ENCODE results near the gene PPID. TPM values are rescaled to one million over a fixed set of nuclear protein-coding genes. Genes with fewer than 3 reads are reported as not detected.
A peak's percentile ranks its signal among the peaks of the same experiment; 100 is the strongest.

The PPID gene
- 63.4 and 73.3 TPM in 2 replicates for total RNA-seq (2016; rRNA removed; fragmentation: Illumina TruSeq; extraction: Trizol)
- 10.1 and 10.4 TPM in 2 replicates for total RNA-seq (2016; cell fraction: cytosol; rRNA removed; fragmentation: Illumina TruSeq; extraction: Trizol; ENCODE audit: low read depth)
- 59.6 and 76.4 TPM in 2 replicates for total RNA-seq (2016; cell fraction: insoluble cytoplasmic fraction; rRNA removed; fragmentation: Illumina TruSeq; extraction: Trizol)
- 22.4 and 23.0 TPM in 2 replicates for total RNA-seq (2016; cell fraction: membrane; rRNA removed; fragmentation: Illumina TruSeq; extraction: Trizol)
- total RNA-seq (2016; cell fraction: nucleus; rRNA removed; fragmentation: Illumina TruSeq; extraction: Trizol), result 24.7 and 25.4 TPM in 2 replicates
- polyA plus RNA-seq (2011; rRNA removed), result 14.1 and 15.4 TPM in 2 replicates
- polyA plus RNA-seq (2011; cell fraction: cytosol; rRNA removed), result 10.2 and 11.5 TPM in 2 replicates
- polyA plus RNA-seq (2011; cell fraction: nucleus; rRNA removed), result 10.6 and 15.9 TPM in 2 replicates
- 34.3 and 39.6 TPM in 2 replicates for polyA plus RNA-seq (2012)
- 8.0 TPM in 2 replicates for polyA plus RNA-seq (2016; cell fraction: cytosol; fragmentation: Illumina TruSeq; extraction: Trizol; ENCODE audit: low read depth)
- 92.0 and 102 TPM in 2 replicates for polyA plus RNA-seq (2016; cell fraction: insoluble cytoplasmic fraction; fragmentation: Illumina TruSeq; extraction: Trizol; ENCODE audit: low read depth)
- polyA plus RNA-seq (2016; cell fraction: membrane; fragmentation: Illumina TruSeq; extraction: Trizol; ENCODE audit: low read depth), result 15.5 and 16.2 TPM in 2 replicates
- polyA plus RNA-seq (2016; cell fraction: nucleus; fragmentation: Illumina TruSeq; extraction: Trizol; ENCODE audit: insufficient read depth, low read depth), result 55.4 and 64.1 TPM in 2 replicates
- 1.6 and 2.3 TPM in 2 replicates for polyA minus RNA-seq (2011; rRNA and poly(A)+ RNA removed; ENCODE audit: low replicate concordance)
- 6.8 and 9.3 TPM in 2 replicates for polyA minus RNA-seq (2011; cell fraction: cytosol; rRNA and poly(A)+ RNA removed)
- polyA minus RNA-seq (2011; cell fraction: nucleus; rRNA and poly(A)+ RNA removed), result 11.7 and 14.8 TPM in 2 replicates
- percentile 89 among the genes with signal in this experiment for Bru-seq, nascent RNA
- percentile 86 among the genes with signal in this experiment for BruChase-seq, experiment 1, labeled RNA remaining after a 6-hour chase
- percentile 87 among the genes with signal in this experiment for BruChase-seq, experiment 2, labeled RNA remaining after a 2-hour chase
- long read RNA-seq, experiment 1, transcript PPID-201 (10 exons, 1,823 nt), result major isoform, 52 of 71 reads
- long read RNA-seq, experiment 1, partial matches to known transcripts, result 16 of 71 reads
- long read RNA-seq, experiment 1, other reads (novel, unspliced or antisense), result 3 of 71 reads
- long read RNA-seq, experiment 2, transcript PPID-201 (10 exons, 1,823 nt), result major isoform, 34 of 75 reads
- long read RNA-seq, experiment 2, partial matches to known transcripts, result 17 of 75 reads
- long read RNA-seq, experiment 2, other reads (novel, unspliced or antisense), result 24 of 75 reads

DNA sequence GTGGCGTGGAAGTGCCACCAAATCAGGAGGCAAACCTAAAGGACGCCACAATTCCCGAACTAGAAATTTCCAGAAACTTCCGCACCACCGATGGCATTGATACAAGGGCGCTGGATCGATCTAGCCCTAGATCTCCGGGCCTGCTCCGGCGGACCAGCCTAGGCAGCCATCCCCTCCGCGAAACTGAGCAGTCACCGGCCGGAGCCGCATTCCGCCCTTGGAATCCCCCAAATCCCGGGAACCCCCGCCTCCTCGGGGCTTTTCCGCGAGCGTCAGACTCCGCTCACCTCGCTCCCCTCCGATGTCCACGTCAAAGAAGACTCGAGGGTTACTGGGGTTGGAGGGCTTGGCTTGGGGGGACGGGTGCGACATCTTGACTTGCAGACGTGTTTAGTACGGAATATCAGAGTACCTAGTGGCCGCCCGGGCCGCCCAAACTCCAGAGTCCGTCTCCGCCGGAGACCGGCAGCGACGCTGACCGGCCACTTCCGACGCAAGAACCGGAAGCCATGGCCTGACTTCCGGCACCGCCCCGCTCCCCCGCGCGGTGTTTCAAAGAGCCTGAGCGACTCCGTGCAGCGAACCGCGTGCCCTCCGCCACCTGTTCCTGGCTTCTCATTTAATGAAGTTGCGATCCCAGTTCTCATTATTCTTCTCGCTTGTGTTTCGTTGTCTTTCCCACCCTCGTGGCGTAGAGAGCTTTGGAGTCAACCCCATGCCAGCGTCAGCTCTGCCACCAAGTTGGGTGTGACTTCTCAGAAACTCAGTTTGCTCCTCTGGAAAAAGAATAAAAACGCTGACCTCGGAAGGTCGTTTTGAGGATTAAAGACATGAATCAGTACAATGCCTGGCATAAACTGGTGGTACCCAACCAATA, at the start of gene PPID:
Gene PPID (minus strand): TSS at position 480 of the 877 bp plus-strand sequence. CDS start 108 bp downstream, at position 372.
- WGBS (ENCODE audit: low lambda C conversion rate), result under 1% methylated on average over 22 of the region's 65 CpGs
- in situ Hi-C loops (cut with HindIII; ENCODE audit: extremely low pct_ligation_motif_present, low pct_unique_long_range_greater_than_20kb) (loop anchor here (10.0 kb wide), 1 partner anchor 482 kb away; no protein-coding TSS in a partner anchor), intact Hi-C loops (cut with micrococcal nuclease; ENCODE audit: unreplicated experiment) (loop anchor here (1.0 to 10.0 kb wide), 2 partner anchors 51 to 382 kb away; partner anchors contain the start of genes ETFDH and RAPGEF2)
- DNase-seq (ENCODE audit: low spot score) (peak; percentile 77), FAIRE-seq (peak; percentile 84), ATAC-seq (peak; percentile 98)
- Histone ChIP-seq H3K9ac (ENCODE audit: insufficient read depth, low read depth, low read length) (peak within 1 kb of the TSS; percentile 78), H3K36me3 (replicated peaks in 1 of 2; ENCODE audit: control insufficient read depth in 1 of 2, insufficient read depth in 2 of 2, low read length in 2 of 2) (peaks cover 4 to 29% of the 10 kb centered on the region in 2 experiments; a peak in 4 of 5 replicates), H3K27me3 (ENCODE audit: control insufficient read depth in 1 of 2, insufficient read depth in 2 of 2, low read length in 2 of 2) (no peaks in the 10 kb centered on the region; a peak in 1 of 5 replicates), H4K20me1 (ENCODE audit: insufficient read depth, low read length) (no peaks in the 10 kb centered on the region), H3K79me2 (ENCODE audit: insufficient read depth, low read length) (peaks cover 36% of the 10 kb centered on the region), H3K4me3 (replicated peaks in 1 of 3; ENCODE audit: insufficient read depth in 1 of 3, low read depth in 2 of 3, low read length in 3 of 3) (peak within 1 kb of the TSS; percentile 80 to 96 (median 93)), H3K27ac (ENCODE audit: extremely low read length, insufficient read depth, low read length) (peak within 1 kb of the TSS; percentile 81), H2AFZ (ENCODE audit: low read length) (peak within 1 kb of the TSS; percentile 94), H3K4me2 (ENCODE audit: low read depth, low read length) (peak within 1 kb of the TSS; percentile 87), H3K9me3 (ENCODE audit: low read length) (no peaks in the 10 kb centered on the region), H3K4me1 (ENCODE audit: insufficient read depth, low read length) (peaks cover 40% of the 10 kb centered on the region)
- BruUV-seq (replicated peaks), result TSS peak; percentile 55
- ChIA-PET CTCF (ENCODE audit: low intra/inter-chr PET ratio, low total read pairs) (no interaction called here), POLR2A (no interaction called here)
- TF ChIP-seq ELF4 (CRISPR knock-in tag; IDR thresholded peaks at IDR 0.05; ENCODE audit: borderline replicate concordance) (peak; percentile 82; the same call in 1 of the 2 replicates), FOSL2 (CRISPR knock-in tag; IDR thresholded peaks at IDR 0.05) (no peak; the same call in 1 of the 2 replicates), TSC22D2 (CRISPR knock-in tag; IDR thresholded peaks at IDR 0.05; ENCODE audit: borderline replicate concordance) (no peak), PAXIP1 (CRISPR knock-in tag; conservative IDR thresholded peaks at IDR 0.05) (no peak; the same call in 1 of the 2 replicates), SP140L (CRISPR knock-in tag; IDR thresholded peaks at IDR 0.05; ENCODE audit: borderline replicate concordance) (no peak), NCOR1 (IDR thresholded peaks at IDR 0.05; ENCODE audit: borderline replicate concordance, low read length) (0 out of 2 replicates have a peak, but pooled peaks have one; percentile 38)
- TF ChIP-seq, protein P1, sequence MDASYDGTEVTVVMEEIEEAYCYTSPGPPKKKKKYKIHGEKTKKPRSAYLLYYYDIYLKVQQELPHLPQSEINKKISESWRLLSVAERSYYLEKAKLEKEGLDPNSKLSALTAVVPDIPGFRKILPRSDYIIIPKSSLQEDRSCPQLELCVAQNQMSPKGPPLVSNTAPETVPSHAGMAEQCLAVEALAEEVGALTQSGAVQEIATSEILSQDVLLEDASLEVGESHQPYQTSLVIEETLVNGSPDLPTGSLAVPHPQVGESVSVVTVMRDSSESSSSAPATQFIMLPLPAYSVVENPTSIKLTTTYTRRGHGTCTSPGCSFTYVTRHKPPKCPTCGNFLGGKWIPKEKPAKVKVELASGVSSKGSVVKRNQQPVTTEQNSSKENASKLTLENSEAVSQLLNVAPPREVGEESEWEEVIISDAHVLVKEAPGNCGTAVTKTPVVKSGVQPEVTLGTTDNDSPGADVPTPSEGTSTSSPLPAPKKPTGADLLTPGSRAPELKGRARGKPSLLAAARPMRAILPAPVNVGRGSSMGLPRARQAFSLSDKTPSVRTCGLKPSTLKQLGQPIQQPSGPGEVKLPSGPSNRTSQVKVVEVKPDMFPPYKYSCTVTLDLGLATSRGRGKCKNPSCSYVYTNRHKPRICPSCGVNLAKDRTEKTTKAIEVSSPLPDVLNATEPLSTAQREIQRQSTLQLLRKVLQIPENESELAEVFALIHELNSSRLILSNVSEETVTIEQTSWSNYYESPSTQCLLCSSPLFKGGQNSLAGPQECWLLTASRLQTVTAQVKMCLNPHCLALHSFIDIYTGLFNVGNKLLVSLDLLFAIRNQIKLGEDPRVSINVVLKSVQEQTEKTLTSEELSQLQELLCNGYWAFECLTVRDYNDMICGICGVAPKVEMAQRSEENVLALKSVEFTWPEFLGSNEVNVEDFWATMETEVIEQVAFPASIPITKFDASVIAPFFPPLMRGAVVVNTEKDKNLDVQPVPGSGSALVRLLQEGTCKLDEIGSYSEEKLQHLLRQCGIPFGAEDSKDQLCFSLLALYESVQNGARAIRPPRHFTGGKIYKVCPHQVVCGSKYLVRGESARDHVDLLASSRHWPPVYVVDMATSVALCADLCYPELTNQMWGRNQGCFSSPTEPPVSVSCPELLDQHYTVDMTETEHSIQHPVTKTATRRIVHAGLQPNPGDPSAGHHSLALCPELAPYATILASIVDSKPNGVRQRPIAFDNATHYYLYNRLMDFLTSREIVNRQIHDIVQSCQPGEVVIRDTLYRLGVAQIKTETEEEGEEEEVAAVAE (CRISPR knock-in tag; IDR thresholded peaks at IDR 0.05; ENCODE audit: borderline replicate concordance), result peak; percentile 86

Data from HepG2 (cell line).